A549 (cell line): ENCODE data around the gene FCAMR.

Experiments used
- CTCF ChIP-seq: fragments of >200 bp; sonication (Bioruptor Twin); formaldehyde crosslinking; IDR thresholded peaks from 3 replicates; pipeline ENCODE4 v1.5.1; 2016
- E2F6 ChIP-seq: IDR thresholded peaks from 2 replicates; pipeline ENCODE4 v1.6.1; 2012; ENCODE audit warnings: low read depth, borderline replicate concordance
- EP300 ChIP-seq, 2 experiments: fragments of >200 bp; sonication (Bioruptor Twin); formaldehyde crosslinking; IDR thresholded peaks; 2 replicates in 1 of 2; 3 replicates in 1 of 2; pipeline ENCODE4 v1.6.1; 2016 to 2017
- GATA3 ChIP-seq: IDR thresholded peaks from 2 replicates; pipeline ENCODE4 v1.6.1; 2012; ENCODE audit warnings: borderline replicate concordance
- POLR2A ChIP-seq: IDR thresholded peaks from 2 replicates; pipeline ENCODE4 v1.6.1; 2012; ENCODE audit warnings: mild to moderate bottlenecking, low read length

- TF ChIP-seq E2F6: no peak
- no peak for TF ChIP-seq CTCF
- TF ChIP-seq POLR2A: no peak
- no peak for TF ChIP-seq GATA3
- TF ChIP-seq EP300 (IDR thresholded peaks at IDR 0.05): no peak
These were observed 28.6 kb upstream of the FCAMR start for GRCh38 chr1:206998816-206999215.
